ENCODE results near the gene PRKCH.
A peak's percentile ranks its signal among the peaks of the same experiment; 100 is the strongest.

- TF ChIP-seq CTCF (IDR thresholded peaks at IDR 0.05) (no peak), POLR2A (IDR thresholded peaks at IDR 0.05) (no peak), EP300 (IDR thresholded peaks at IDR 0.05) (peak in 1 of 4 donors; percentile 53), POLR2AphosphoS5 (IDR thresholded peaks at IDR 0.05) (no peak)
Measured at GRCh38 chr14:61545726-61546455, 224.5 kb downstream of the PRKCH start.

Data from sigmoid colon (tissue), 4 donors.